ENCODE measurements around the gene ARHGAP32. TPM values are rescaled to one million over a fixed set of nuclear protein-coding genes. Genes with fewer than 3 reads are reported as not detected.
A peak's percentile ranks its signal among the peaks of the same experiment; 100 is the strongest.

Gene ARHGAP32
- total and polyA plus RNA-seq, 10 donors: 0.53 to 17.0 (median 10.2) TPM

DNA sequence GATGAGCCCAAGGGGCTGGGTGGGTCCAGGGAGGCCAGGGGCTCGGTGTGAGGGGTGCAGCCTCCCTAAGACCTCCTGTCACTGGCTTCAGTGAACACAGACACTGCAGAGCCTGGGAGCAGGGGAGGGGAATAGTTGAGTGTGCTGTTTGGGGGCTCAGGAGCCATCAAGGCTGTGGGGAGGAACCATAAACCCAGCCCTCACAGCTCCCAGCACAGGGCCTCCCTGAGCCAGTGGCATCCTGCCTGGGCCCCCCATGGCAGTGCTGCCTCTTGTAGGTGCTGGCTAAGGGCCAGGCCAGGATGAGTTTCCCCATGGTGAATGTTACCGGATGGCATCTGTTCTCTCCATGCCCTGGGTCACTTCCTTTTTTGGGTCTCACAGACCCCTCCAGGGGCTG lies 275.4 kb downstream of the ARHGAP32 start:
- Histone ChIP-seq H3K36me3 (peaks cover 0 to 28% (median 0%) of the 10 kb centered on the region in 6 donors), H3K9me3 (no peaks in the 10 kb centered on the region), H3K27me3 (replicated peaks in 1 of 7) (peaks cover 0 to 9% (median 0%) of the 10 kb centered on the region in 7 donors), H3K27ac (no peak overlapping the region), H3K4me1 (peaks cover 0 to 19% (median 4%) of the 10 kb centered on the region in 6 donors), H3K4me3 (no peak overlapping the region)
- no peak for TF ChIP-seq POLR2A (IDR thresholded peaks at IDR 0.05)
- TF ChIP-seq, protein P1, sequence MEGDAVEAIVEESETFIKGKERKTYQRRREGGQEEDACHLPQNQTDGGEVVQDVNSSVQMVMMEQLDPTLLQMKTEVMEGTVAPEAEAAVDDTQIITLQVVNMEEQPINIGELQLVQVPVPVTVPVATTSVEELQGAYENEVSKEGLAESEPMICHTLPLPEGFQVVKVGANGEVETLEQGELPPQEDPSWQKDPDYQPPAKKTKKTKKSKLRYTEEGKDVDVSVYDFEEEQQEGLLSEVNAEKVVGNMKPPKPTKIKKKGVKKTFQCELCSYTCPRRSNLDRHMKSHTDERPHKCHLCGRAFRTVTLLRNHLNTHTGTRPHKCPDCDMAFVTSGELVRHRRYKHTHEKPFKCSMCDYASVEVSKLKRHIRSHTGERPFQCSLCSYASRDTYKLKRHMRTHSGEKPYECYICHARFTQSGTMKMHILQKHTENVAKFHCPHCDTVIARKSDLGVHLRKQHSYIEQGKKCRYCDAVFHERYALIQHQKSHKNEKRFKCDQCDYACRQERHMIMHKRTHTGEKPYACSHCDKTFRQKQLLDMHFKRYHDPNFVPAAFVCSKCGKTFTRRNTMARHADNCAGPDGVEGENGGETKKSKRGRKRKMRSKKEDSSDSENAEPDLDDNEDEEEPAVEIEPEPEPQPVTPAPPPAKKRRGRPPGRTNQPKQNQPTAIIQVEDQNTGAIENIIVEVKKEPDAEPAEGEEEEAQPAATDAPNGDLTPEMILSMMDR (IDR thresholded peaks at IDR 0.05 in 8 of 11, conservative IDR thresholded peaks at IDR 0.05 in 3 of 11): no peak
- intact Hi-C loops (cut with DNase I; ENCODE audit: low total_unique reads): no loop called here
- WGBS, 5 donors: 50 to 66% (median 61%) methylated on average over 1 to 2 of the region's 2 CpGs
- no peak for DNase-seq

DNA sequence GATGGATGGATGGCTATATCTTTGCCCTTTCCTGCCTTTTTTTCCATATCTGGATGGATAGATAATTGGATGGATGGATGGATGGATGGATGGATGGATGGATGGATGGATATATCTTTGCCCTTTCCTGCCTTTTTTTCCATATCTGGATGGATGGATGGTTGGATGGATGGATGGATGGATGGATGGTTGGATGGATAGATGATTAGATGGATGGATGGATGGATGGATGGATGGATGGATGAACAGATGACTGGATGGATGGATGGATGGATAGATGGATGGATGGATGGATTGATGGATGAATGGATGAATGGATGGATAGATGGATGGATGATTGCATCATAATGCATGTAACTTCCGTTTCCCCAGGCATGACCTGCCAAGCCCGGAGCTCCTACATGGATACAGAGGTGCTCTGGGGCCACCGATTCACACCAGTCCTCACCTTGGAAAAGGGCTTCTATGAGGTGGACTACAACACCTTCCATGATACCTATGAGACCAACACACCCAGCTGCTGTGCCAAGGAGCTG lies 276.0 kb downstream of the ARHGAP32 start:
- no peak overlapping the region for H3K4me3 ChIP-seq
- peaks cover 0 to 9% (median 0%) of the 10 kb centered on the region in 7 donors for H3K27me3 ChIP-seq (replicated peaks in 1 of 7)
- no peaks in the 10 kb centered on the region for H3K9me3 ChIP-seq
- H3K4me1 ChIP-seq: peaks cover 0 to 19% (median 4%) of the 10 kb centered on the region in 6 donors
- WGBS, 5 donors: 62 to 82% (median 72%) methylated on average over 3 of the region's 3 CpGs
- no peak for DNase-seq
- intact Hi-C loops (cut with DNase I; ENCODE audit: low total_unique reads): no loop called here
- H3K36me3 ChIP-seq: peaks cover 0 to 33% (median 0%) of the 10 kb centered on the region in 6 donors
- TF ChIP-seq POLR2AphosphoS5 (IDR thresholded peaks at IDR 0.05) (no peak), POLR2A (IDR thresholded peaks at IDR 0.05) (no peak)
- TF ChIP-seq, protein P1 (IDR thresholded peaks at IDR 0.05 in 8 of 11, conservative IDR thresholded peaks at IDR 0.05 in 3 of 11): no peak
- H3K27ac ChIP-seq: no peak overlapping the region

DNA sequence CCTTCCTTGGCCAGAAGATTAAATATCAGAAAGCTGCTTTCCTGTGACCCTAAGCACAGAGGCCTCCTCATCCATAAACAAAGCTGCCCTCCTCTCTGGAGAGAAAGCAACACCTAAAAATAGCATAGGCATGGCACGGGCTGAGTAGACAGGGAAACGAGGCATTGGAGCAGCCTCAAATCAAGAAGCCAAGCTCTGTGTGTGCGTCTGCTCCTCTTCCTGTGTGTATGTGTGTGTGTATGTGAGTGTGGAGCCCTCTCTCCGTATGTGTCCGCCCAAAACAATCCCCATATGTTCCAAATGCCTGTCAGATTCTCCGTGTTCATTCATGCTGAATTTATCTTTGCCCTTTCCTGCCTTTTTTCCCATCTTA lies 277.0 kb downstream of the ARHGAP32 start:
- Histone ChIP-seq H3K4me3 (no peak overlapping the region), H3K27me3 (replicated peaks in 1 of 7) (peaks cover 0 to 9% (median 0%) of the 10 kb centered on the region in 7 donors), H3K9me3 (no peaks in the 10 kb centered on the region), H3K27ac (no peak overlapping the region), H3K36me3 (peaks cover 0 to 33% (median 0%) of the 10 kb centered on the region in 6 donors), H3K4me1 (peaks cover 0 to 19% (median 4%) of the 10 kb centered on the region in 6 donors)
- DNase-seq: peak; percentile 15
- 70 to 88% (median 84%) methylated on average over 6 of the region's 6 CpGs for WGBS, 5 donors
- TF ChIP-seq, protein P1 (IDR thresholded peaks at IDR 0.05 in 8 of 11, conservative IDR thresholded peaks at IDR 0.05 in 3 of 11): no peak
- TF ChIP-seq POLR2A (IDR thresholded peaks at IDR 0.05): no peak
- TF ChIP-seq POLR2AphosphoS5 (IDR thresholded peaks at IDR 0.05): no peak
- intact Hi-C loops (cut with DNase I; ENCODE audit: low total_unique reads): no loop called here

Small RNA genes lying within 50 kb of the gene (small RNA-seq; reads per million reads assigned to genes)
- gene RF00019: 0 reads per million in 4 donors
- 0 reads per million in 4 donors for gene RNU6-874P
- gene RNU6-876P: 0 reads per million in 4 donors

Other genes starting within 250 kb of the ARHGAP32 start
- gene TP53AIP1, start 249.5 kb downstream of the ARHGAP32 start, total RNA-seq: under 1 TPM in 2 of 7 donors, not detected in 5; 0.11 to 0.14 TPM
- gene TP53AIP1, start 249.5 kb downstream of the ARHGAP32 start, polyA plus RNA-seq: under 1 TPM in 2 of 3 donors, not detected in 1; 0.03 to 0.13 TPM
- not detected for gene BARX2, start 183.5 kb upstream of the ARHGAP32 start, total RNA-seq
- gene BARX2, start 183.5 kb upstream of the ARHGAP32 start, polyA plus RNA-seq: under 1 TPM; 0.03 to 0.06 (median 0.04) TPM

Data from spleen (tissue), 11 donors.